ENCODE results near the gene SLIT3. TPM values are rescaled to one million over a fixed set of nuclear protein-coding genes. Genes with fewer than 3 reads are reported as not detected.

Gene SLIT3
- total and polyA plus RNA-seq, 10 of the 15 experiments (the other 5 are each of a cell fraction or from before 2014, with no cell fraction given): 0.05 TPM; not detected in 9

- H3K27ac ChIP-seq (ENCODE audit: control insufficient read depth, insufficient read depth): no peak overlapping the region
- H3K4me2 ChIP-seq (ENCODE audit: control insufficient read depth, insufficient read depth): no peak overlapping the region
- FAIRE-seq: no peak
- H3K27me3 ChIP-seq (replicated peaks in 1 of 2; ENCODE audit: control insufficient read depth in 2 of 2, insufficient read depth in 2 of 2, low read length in 1 of 2): peaks cover 3 to 4% of the 10 kb centered on the region in 2 experiments; a peak in 3 of 4 replicates
- H3K9me3 ChIP-seq (replicated peaks; ENCODE audit: control insufficient read depth, insufficient read depth, low read length): no peaks in the 10 kb centered on the region
- H4K20me1 ChIP-seq (ENCODE audit: control insufficient read depth, insufficient read depth): no peaks in the 10 kb centered on the region
- no peaks in the 10 kb centered on the region for H3K79me2 ChIP-seq (ENCODE audit: control insufficient read depth, insufficient read depth, low read length)
- no TSS peak for BruUV-seq (replicated peaks)
- POLR2A ChIA-PET: interaction anchor here (0.5 kb wide), 1 partner anchor 467 kb away, joined by 4 read pairs; no protein-coding TSS in a partner anchor
- RAD21 ChIA-PET (ENCODE audit: unreplicated experiment): no interaction called here
- CTCF ChIA-PET: no interaction called here
- H2AFZ ChIP-seq (ENCODE audit: control insufficient read depth, low read depth, low read length): no peak overlapping the region
- no peak overlapping the region for H3K9ac ChIP-seq (ENCODE audit: control insufficient read depth, insufficient read depth, low read length)
- no peak for DNase-seq (ENCODE audit: low read depth, low spot score)
- ATAC-seq: no peak
- WGBS (ENCODE audit: insufficient coverage, insufficient replicate concordance, low lambda C conversion rate, missing lambda C conversion rate): 23% methylated on average over 10 of the region's 10 CpGs
- in situ Hi-C loops (cut with MboI) (no loop called here), intact Hi-C loops (cut with micrococcal nuclease; ENCODE audit: unreplicated experiment) (no loop called here)
- SMC1A ChIA-PET (ENCODE audit: uncharacterized antibody, unreplicated experiment): no interaction called here
- no peak for TF ChIP-seq JUND (IDR thresholded peaks at IDR 0.05; ENCODE audit: low read depth, low read length)
- TF ChIP-seq ZBTB40 (IDR thresholded peaks at IDR 0.05; ENCODE audit: borderline replicate concordance): no peak
- no peak for TF ChIP-seq DPF2 (IDR thresholded peaks at IDR 0.05)
- TF ChIP-seq CTCF (IDR thresholded peaks at IDR 0.05 in 2 of 3, conservative IDR thresholded peaks at IDR 0.05 in 1 of 3; ENCODE audit: control insufficient read depth in 2 of 3, extremely low read depth in 1 of 3, insufficient read depth in 1 of 3, low read depth in 3 of 3, low read length in 3 of 3): no peak
- TF ChIP-seq TAF1 (IDR thresholded peaks at IDR 0.05; ENCODE audit: borderline replicate concordance, low read depth, low read length): no peak
- no peak for TF ChIP-seq ATF2 (IDR thresholded peaks at IDR 0.05; ENCODE audit: low read length)
- TF ChIP-seq ZSCAN29 (IDR thresholded peaks at IDR 0.05): no peak
- no peak for TF ChIP-seq MTA3 (IDR thresholded peaks at IDR 0.05; ENCODE audit: borderline replicate concordance, low read length)
- TF ChIP-seq MTA2 (IDR thresholded peaks at IDR 0.05; ENCODE audit: low read depth): no peak
- no peak for TF ChIP-seq IKZF2 (IDR thresholded peaks at IDR 0.05)
- TF ChIP-seq CREB1 (IDR thresholded peaks at IDR 0.05; ENCODE audit: low read depth): no peak
- no peak for TF ChIP-seq NRF1 (conservative IDR thresholded peaks at IDR 0.05; ENCODE audit: low read depth, low read length)
- no peak for TF ChIP-seq BRCA1 (IDR thresholded peaks at IDR 0.05; ENCODE audit: low read depth, low read length)
- no peak for TF ChIP-seq ZBED1 (IDR thresholded peaks at IDR 0.05; ENCODE audit: borderline replicate concordance)
- no peak for TF ChIP-seq PML (IDR thresholded peaks at IDR 0.05; ENCODE audit: low read length)
- no peak for TF ChIP-seq SMAD5 (IDR thresholded peaks at IDR 0.05; ENCODE audit: low read depth)
- TF ChIP-seq NR2C1 (IDR thresholded peaks at IDR 0.05): no peak
- H3K36me3 ChIP-seq (ENCODE audit: control insufficient read depth in 2 of 2, insufficient read depth in 2 of 2, low read length in 1 of 2): no peaks in the 10 kb centered on the region
- no peak overlapping the region for H3K4me3 ChIP-seq
- H3K4me1 ChIP-seq (ENCODE audit: control insufficient read depth, insufficient read depth, low read length): no peaks in the 10 kb centered on the region
Measured at GRCh38 chr5:169148138-169148740, 152.7 kb downstream of the SLIT3 start.
